Posterior cingulate gyrus (tissue), 11 donors: ENCODE data around the gene ADAM12.

Experiments used
- DNase-seq, 10 donors: peaks; one replicate each; pipeline versions ENCODE4 v3.0.0 to v3.0.0-alpha.2; 2020 to 2021; ENCODE audit warnings: mixed read lengths in 3 of 10
- intact Hi-C: fragments of 100-400 bp; cut with DNase I; formaldehyde crosslinking; loops from one replicate; pipeline ENCODE4 v1.15.1; 2023

The ADAM12 gene

DNA sequence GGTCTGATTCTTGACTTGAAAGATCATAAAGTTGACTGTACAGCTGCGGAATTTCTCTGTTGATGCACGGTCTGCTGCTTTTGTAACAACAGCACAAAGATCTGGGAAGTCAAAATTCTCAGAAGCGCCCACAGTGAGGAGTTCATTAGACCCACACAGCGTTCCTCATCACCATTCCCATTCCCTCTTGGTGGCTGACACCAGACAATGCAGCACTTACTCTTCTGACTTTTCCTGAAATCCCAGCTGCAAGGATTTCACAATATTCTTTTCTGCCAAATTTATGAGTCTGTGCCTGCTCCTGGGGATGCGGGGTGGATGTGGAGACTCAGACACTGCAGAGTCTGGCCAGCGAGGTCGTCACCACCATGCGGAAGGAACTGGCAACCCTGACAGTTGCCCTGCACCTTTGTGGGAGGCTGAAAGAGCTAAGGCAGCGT is 258.0 kb downstream of the ADAM12 start:
- DNase-seq = no peak

DNA sequence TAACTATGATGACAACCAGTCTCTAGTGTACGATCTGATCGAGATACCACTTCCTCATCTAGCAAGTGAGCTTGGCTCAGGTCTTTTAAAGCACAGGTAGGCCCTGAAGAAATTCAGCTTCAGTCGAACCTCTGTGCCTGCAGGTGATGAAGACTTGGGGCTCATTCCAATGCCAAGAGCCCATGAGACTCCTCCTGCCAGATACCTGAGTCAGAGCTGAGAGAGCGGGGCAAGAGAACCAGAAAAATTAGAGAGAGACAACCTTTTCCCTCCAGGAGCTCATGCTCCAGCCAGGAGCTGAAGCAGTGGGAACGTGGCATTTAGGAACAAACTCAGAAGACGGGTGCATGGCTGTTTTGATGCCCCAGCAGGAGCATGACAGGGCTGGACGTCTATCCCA is 259.3 kb downstream of the ADAM12 start:
- intact Hi-C loops = no loop called here
- DNase-seq = no peak

More for the DNA sequence above, 258.0 kb downstream of the ADAM12 start:
- intact Hi-C loops = no loop called here

DNA sequence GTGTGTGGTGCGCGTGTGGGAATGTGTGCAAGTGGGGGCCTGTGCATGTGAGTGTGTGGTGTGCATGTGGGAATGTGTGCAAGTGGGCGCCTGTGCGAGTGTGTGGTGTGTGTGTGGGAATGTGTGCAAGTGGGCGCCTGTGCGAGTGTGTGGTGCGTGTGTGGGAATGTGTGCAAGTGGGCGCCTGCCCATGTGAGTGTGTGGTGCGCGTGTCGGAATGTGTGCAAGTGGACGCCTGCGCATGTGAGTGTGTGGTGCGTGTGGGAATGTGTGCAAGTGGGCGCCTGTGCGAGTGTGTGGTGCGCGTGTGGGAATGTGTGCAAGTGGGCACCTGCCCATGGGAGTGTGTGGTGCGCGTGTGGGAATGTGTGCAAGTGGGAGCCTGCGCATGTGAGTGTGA is 259.7 kb downstream of the ADAM12 start:
- no peak for DNase-seq
- intact Hi-C loops = no loop called here

DNA sequence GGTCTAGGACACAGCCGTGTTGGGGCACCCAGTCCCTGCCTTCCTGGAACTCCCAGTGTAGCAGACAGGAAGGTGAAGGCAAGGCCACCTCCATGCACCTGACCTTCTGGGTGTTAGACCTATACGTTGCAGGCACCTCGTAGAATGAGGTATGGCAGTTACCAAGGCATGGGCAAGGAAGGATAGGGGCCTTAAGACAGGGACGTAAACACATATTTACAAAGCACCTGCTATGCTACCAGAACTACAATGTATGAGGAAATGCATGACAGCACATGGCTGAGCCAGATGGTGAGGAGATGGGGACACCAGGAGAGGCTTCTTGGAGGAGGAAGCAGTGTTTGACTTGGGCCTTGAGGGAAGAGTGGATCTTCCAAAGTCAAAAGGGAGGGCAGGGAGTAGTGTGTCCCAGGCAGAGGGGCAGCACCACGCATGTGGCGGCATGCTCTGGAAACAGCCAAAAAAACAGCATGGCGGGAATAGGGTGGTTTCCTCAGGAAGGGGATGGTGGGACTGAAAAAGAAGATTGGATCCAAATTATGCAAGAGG is 260.7 kb downstream of the ADAM12 start:
- intact Hi-C loops = no loop called here

DNA sequence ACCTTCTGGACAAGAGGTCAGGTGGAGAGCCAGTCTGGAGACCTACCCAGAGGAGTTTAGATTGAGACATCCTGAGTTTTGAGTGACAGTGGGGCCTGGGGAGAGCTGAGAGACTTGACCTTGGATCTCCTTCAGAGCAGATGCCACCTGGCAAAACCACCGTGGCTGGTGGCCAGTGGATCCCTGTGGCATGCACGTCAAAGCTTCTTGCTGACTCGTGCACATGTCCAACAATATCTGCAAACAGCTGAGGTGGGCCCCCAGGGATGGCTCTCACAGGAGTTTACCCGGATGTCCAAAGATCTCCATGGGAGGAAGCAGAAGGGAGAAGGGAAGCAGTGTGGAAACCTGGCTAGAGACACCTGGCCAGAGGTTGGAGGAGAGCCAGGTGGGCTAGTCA is 261.4 kb downstream of the ADAM12 start:
- DNase-seq = no peak
- intact Hi-C loops = no loop called here

More for the DNA sequence above, 260.7 kb downstream of the ADAM12 start:
- DNase-seq = no peak

DNA sequence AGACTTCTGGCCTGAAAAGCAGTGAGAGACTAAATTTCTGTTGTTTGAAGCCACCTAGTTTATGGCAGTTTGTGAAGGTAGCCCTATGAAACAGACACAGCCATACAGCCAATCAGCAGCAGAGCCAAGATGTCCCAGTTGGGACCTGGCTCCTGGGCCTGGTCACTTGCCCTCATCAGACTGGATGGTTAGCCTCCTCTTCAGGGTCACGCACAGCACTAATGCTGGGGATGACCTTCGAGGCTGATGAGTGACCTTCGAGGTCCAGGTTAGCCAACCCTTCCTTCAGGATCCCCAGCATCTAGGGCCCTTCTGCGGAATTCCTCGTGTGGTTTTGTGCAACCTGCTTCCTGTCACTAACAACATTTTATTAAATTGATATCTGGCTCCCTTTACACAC is 262.3 kb downstream of the ADAM12 start:
- intact Hi-C loops = no loop called here
- DNase-seq = no peak

DNA sequence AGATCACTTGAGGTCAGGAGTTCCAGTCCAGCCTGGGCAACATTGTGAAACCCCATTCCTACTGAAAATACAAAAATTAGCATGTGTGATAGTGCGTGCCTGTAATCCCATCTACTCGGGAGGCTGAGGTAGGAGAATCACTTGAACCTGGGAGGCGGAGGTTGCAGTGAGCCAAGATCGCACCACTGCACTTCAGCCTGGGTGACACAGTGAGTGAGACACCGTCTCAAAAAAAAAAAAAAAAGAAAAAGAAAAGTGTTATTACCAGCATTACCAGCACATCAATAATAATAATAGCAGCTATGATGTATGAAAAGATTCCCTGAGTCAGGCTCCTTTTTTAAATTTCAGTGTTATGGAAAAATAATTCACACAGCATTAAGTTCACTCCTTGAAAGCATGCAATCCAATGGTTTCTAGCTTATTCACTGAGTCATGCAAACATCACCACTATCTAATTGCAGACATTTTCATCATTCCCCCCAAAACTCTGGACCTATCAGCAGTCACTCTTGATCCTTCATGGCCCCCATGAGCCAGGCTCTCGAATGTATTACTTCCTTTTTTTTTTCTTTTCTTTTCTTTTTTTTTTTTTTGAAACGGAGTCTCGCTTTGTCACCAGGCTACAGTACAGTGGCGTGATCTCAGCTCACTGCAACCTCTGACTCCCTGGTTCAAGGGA is 263.5 kb downstream of the ADAM12 start:
- intact Hi-C loops = no loop called here
- no peak for DNase-seq

DNA sequence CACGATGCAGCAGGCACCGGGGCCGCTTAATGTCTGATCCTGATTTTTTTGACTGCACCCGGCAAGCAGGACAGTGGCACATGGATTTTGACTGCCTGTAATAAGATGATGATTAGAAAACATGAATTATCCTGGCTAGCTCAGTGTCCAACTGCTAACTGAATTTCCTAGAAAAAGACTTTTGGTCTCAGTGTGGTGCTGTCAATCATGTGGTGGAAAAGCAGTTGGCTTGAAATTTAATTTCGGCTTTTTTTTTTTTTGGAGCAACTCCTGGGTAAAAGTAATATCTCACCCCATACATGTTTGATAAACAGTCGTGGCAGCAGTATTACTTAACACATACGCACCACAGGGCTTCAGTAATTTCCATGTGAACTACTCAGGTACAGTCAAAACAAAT is 264.2 kb downstream of the ADAM12 start:
- no peak for DNase-seq
- intact Hi-C loops = no loop called here

DNA sequence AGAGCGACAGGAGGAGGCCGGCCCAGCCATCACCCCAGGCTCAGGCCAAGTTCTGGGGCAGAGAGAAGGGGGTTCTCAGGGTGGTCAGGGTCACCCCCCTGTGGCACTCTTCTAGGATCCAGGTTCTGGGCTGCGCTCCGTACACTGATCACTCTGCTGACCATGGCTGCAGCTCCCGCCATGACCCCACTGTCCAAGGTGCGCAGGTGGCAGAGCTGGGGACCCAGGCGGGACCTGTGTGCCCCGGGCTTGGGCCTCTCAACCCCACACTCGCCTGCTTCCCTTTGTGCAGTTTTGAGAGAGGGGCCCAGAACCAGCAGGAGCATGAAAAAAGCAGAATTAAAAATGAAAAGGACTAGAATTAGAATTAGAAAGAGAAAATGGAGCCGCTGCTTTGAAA is 264.8 kb downstream of the ADAM12 start:
- DNase-seq = no peak
- intact Hi-C loops = no loop called here

DNA sequence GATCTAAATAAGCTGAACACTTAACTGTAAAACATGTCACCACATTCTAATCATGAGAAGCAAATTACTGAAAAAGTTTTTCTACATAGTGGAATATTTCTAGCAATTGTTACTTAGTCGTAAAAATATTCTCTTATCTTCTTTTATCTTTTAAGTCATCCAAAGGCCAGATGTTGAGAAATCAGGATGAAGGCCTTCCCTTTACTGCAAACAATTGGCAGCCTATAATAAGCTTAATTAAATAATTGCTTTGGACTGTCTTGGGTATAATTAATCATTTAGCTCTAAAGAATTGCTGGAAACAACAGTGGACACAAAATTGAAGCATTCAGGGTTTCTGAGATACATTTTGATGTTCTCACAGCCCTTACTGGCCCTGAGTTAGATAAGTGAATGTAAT is 265.4 kb downstream of the ADAM12 start:
- no peak for DNase-seq
- intact Hi-C loops = no loop called here

DNA sequence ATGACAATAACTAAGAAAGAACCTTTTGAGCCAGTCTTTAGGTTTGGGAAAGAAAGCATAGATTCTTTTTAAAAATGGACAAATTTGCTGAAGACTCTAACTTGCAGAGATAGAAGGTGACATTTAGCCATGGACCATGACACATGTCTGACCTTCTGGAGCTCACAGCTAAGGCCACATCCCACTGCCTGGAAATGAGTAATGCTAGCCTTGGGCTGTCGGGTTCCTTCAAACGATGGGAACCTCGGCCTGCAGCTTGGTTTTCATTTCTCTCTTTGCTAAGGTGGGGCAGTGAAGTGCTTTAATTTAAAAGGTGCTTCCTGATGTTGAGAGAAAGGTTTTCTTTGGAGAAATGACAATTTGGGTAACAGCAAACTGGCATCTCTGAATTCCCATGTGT is 268.7 kb downstream of the ADAM12 start:
- DNase-seq = no peak
- intact Hi-C loops = no loop called here

DNA sequence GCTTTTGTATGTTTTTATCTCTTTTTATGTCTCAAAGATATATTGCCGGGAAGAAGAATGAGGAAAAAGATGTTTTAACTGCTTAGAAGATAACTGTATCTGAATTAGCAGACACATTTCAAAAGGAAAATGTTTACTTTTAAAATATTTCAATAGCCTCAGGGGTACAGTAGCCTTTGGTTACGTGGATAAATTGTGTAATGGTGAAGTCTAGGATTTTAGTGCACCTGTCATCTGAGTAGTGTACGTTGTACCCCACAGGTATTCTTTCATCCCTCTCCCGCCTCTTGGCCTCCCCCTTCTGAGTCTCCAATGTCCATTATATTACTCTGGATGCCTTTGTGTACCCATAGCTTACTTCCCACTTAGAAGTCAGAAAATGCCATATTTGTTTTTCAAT is 269.8 kb downstream of the ADAM12 start:
- intact Hi-C loops = no loop called here
- DNase-seq = no peak

DNA sequence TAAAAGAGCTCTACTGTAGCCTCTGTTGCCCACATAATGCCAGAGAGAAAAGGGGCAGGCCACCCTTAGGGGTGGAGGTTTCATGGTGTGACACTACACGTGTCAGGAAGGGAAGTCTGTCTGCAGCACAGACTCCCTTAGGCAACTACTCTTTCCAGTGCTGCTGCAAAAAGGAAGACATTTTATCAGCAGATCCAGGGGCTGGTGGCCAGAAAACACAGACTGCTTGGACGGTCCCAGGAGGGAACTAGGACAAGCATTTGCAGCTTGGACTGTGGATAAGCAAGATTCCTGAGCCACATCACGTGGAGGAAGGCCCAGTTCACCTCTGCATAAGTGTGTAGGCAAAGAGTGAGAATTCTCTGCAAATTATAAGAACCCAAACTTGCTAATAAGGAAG is 271.1 kb downstream of the ADAM12 start:
- DNase-seq = no peak
- intact Hi-C loops = no loop called here

DNA sequence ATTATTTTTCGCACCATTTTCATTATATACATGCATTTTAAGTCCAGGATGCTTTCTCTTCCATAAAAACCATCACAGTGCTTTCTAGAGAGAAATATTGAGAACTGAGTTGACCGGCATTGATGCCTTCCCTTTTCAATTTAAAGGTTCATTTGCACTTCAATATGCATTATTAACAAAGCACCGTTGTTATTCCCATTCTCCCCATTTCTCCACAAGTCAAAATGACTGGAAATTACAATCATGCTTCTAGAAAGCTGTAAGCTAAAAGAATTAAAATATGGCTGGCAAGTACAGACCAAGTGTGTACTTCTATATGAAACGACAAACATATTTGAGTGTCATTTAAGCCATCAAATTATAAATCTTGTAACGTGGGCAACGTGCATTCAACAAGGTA is 272.4 kb downstream of the ADAM12 start:
- intact Hi-C loops = no loop called here
- no peak for DNase-seq

DNA sequence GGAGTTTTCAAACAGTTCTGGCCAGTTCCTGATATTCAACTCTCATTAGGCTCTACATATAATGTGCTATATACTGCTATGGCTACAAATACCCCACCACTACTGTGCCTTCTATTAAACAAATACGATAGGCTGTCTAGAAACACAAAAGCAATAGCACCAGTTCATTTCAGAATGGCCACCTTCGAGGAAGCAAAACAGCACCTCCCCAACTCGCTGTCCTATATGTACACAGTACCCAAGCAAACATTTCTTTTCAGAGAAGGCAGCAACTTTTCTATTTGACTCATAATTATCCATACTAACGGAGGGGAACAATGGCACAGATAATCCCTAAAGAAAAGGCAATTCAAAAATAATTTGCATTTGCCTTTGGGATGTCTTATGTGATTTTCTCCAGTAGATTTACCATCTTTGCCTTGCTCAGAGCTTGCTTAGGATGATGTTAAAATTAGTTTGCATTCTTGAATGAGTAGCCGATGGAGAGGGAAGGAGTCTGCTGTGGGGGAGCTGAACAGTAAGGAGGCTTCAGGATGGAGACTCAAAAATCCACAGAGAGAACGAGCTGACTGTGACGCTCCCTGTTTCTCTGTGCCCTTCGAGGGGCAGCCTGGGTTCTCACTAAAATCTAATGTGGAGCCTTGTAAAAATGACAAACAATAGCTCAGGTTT is 273.3 kb downstream of the ADAM12 start:
- DNase-seq = no peak
- intact Hi-C loops = no loop called here

DNA sequence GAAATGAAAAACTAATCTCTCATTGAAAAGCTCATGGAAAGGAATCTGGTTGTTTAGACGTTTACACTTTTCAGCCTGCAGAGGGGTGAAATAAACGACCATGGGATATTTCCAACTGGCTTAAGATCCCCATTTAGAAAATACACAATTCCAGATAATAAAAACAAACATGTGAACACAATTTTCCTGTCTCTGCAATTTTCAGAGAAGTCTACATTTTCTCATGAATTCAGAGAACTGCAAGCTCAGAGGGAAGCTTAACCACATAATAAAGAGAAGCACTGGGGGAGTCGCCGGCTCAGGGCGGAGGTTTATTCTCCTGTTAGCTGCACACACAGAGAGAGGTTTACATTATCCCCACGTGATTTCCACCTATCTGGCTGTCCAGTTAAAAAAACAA is 276.8 kb downstream of the ADAM12 start:
- no peak for DNase-seq
- intact Hi-C loops = no loop called here

DNA sequence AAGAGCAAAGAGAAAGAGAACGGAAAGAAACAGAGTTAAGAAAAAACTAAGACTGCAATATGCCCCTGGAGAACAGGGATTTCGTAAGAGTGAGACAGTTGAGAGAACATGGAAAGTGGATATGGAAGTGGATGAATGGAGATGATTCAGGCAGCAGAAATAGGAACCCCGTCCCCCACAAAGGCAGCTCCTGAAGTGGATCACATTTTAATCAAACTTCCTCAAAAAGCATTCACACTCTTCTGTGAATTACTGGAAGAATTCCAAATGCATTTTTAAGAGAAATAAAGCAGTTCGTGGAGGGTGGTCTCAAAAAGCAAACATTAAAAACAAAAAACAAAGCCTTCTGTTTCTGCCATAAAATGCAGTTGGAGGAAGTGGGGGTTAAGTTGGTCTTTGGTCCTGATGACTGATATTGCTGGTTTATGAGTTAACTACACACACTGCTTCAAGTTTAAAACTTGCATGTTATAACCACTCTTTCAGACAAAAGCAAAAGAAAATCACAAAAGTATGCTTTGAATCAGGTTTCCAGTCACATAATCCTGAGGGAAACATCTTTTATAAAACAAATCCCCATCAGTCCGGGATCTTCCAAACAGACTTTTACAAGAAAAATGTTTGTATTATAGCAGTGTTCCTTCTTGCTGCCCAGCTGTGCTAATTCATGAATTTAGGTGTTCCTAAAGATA is 277.6 kb downstream of the ADAM12 start:
- intact Hi-C loops = no loop called here
- no peak for DNase-seq

DNA sequence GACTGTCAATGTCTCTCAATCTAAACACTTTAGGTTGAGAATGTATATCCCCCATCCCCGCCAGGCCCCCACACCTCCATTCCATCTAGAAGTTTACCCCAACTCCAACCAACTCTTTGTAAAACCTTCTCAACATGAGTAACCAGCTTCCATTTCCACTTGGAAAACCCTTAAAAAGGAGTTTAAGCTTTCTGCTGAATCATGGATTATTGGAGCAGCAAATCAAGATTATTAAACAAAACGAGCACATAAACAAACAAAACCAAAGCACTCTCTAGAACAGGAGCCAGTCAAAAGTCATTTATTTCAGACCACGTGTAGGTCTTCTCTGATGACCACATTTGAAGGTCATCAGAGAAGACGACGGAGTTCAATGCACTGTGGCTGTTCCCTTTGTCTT is 278.4 kb downstream of the ADAM12 start:
- DNase-seq = no peak
- intact Hi-C loops = no loop called here

DNA sequence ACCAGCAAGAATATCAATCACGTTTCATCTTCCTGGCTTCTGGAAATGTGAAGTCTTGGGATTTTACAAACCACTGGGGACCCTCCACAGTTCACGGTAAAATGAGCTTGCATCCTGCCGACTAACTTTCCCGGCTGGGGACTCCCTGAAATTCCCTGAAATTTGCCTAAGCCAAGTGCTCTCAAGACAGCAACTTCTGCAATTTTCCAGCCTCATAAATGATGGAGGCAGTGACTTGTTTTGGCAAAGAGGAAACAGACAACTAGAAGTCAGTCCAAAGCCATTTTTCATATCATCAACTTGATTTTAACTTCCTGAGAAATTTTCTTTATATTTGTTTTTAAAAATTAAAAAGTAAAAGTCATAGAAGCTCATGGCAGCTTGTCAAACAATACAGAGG is 279.6 kb downstream of the ADAM12 start:
- DNase-seq = no peak
- intact Hi-C loops = no loop called here

DNA sequence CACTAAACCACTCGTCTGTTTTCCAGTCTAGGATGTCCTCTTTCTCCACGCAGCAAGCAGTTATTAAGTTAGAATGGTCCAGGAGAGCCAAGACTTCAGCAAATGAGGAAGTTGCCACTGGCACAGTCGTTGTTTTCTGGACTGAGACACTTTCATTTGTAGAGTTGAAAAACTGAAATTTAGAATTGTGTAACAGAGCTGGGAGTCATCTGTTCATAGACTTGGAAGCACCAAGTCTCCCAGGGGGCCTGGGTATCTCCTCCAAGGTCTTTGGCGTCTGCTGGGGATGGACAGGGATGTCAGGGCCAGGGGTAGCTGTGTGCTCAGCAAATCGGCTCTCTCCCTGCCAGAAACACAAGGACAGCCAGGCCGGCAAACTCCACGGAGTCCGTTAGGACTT is 283.5 kb downstream of the ADAM12 start:
- no peak for DNase-seq
- intact Hi-C loops = no loop called here

DNA sequence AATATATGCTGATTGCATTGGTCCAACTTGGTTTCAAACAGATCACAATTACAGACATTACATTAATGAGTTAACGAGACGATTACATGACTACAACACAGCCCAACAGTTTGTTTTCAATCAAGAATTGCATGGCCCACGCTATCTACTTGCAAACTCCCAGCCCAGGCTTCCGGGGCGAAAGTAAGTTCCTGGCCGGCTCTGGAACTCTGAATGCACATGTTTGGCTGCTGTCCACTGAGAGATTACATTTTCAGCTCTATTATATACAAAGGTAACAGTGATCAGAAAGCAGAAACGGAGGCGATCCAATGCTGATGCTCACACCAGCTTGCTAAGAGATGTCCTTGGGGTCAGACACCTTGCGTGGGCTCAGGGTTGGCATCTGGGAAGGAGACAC is 285.6 kb downstream of the ADAM12 start:
- intact Hi-C loops = no loop called here
- DNase-seq = no peak

DNA sequence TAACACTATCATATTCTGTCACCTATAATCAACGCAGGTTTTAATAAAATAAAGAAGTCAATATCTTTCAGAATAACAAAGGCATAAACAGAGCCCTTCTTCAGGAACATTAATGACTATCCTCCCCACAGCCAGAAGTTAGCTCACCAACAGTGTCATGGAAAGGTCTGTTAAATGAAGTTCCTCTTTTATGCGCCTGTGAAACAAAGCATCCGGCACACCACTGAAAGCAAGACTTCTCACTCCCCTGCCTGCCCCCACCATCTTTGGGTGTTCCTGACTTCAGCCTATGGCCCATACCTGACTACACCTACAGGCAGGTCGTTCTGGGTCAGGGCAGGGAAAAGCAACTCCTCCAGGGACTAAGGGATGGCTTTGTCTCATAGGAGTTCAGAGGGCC is 286.5 kb downstream of the ADAM12 start:
- DNase-seq = no peak
- intact Hi-C loops = no loop called here
